Subcutaneous adipose tissue (tissue), 4 donors: Measurements from ENCODE around the gene IL1A. TPM values are rescaled to one million over a fixed set of nuclear protein-coding genes. Genes with fewer than 3 reads are reported as not detected.

Source experiments
- total RNA-seq, 4 donors: library from RNA; depleted of rRNA; stranded (reverse); fragments of >200 nt; gene quantifications; one replicate each; pipeline ENCODE4 v1.1.0, GENCODE V29; 2016
- TF ChIP-seq, protein P1 (sequence below): fragments of 450-650 bp; IDR thresholded peaks from one replicate; pipeline ENCODE4 v1.5.1; 2016; ENCODE audit warnings: low read depth, mild to moderate bottlenecking, control low read depth, antibody characterized with exemption, moderate library complexity

Gene IL1A
- total RNA-seq, 4 donors from 2014 or later, result not detected

DNA sequence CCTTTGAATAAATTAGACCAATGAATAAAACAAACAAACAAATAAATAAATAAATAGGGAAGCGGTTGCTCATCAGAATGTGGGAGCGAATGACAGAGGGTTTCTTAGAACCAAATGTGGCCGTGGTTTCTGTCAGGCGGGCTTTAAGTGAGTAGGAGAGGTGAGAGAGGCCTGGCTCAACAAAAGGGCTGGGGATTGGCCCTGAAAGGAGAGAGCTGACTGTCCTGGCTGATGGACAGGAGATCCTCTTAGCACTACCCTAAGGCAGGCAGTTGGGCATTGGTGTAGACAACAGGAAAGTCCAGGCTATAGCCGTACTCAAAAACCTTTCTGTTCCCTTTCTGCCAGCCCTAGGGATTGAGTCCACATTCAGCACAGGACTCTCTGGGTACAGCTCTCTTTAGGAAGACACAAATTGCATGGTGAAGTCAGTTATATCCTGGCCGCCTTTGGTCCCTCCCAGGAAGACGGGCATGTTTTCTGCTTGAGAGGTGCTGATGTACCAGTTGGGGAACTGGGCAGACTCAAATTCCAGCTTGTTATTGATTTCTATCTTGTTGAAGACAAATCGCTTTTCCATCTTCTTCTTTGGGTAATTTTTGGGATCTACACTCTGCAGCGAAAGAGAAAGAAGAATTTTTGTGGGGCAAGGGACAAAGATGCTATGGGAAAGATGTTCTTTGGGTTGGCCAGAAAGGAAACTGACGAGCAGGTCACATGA, 45.8 kb upstream of the IL1A start:
- TF ChIP-seq, protein P1, sequence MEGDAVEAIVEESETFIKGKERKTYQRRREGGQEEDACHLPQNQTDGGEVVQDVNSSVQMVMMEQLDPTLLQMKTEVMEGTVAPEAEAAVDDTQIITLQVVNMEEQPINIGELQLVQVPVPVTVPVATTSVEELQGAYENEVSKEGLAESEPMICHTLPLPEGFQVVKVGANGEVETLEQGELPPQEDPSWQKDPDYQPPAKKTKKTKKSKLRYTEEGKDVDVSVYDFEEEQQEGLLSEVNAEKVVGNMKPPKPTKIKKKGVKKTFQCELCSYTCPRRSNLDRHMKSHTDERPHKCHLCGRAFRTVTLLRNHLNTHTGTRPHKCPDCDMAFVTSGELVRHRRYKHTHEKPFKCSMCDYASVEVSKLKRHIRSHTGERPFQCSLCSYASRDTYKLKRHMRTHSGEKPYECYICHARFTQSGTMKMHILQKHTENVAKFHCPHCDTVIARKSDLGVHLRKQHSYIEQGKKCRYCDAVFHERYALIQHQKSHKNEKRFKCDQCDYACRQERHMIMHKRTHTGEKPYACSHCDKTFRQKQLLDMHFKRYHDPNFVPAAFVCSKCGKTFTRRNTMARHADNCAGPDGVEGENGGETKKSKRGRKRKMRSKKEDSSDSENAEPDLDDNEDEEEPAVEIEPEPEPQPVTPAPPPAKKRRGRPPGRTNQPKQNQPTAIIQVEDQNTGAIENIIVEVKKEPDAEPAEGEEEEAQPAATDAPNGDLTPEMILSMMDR, result no peak

DNA sequence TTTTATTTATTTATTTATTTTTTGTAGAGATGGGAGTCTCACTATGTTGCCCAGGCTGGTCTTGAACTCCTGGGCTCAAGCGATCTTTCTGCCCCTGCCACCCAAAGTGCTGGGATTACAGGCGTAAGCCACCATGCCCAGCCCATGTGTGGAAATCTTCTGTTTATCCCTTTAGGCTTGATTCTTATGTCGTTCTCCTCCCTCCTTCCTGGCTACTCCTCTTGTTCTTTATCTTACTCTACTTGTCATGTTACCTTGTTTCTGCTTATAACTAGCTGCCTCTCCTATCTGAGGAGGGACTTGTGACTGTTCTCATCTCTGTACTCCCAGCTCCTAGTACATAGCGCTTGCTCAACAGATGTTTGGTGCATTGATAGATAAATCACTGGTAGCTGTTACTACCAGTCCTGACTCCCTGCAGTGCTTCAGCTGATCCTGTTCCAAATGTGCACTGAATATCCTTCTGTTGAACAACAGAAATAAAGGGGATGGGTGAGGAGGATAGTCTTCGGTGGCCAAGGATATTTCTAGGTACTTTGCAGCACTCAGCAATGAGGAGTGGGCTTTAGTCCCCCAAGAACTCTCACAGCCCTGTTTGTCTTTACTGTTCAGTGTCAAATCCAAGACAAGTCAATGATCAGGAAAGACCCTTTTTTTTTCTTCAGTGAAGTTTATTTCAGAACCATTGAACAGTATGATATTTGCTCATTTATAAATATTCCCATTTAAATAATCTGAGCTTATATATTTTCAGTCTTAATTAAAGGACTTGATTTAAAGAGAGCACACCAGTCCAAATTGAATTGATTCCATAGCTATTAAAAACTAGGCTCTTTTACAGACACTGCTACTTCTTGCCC, 45.0 kb upstream of the IL1A start:
- TF ChIP-seq, protein P1, result no peak

DNA sequence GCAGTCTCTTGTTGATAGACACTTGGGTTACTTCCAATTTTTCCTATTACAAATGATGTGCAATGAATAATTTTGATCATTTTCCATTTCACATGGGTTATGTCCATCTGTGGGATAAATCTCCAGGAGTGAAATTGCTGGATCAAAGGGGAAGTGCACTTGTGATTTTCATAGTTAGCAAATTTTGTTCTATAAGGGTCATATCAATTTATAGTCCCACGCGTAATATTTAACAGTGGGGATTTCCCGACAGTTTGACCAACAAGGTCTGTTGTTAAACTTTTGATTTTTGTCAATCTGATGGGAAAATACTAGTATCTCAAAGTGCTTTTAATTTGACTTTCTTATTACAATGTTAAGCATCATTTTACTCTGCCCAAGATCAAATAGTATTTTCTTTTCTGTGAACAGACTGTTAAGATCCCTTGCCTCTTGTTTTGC, 44.0 kb upstream of the IL1A start:
- TF ChIP-seq, protein P1, result no peak

- TF ChIP-seq, protein P1, result no peak
Observed at GRCh38 chr2:112827604-112828185, 43.4 kb upstream of the IL1A start.

- TF ChIP-seq, protein P1, result no peak
Observed at GRCh38 chr2:112827009-112827408, 42.7 kb upstream of the IL1A start.

DNA sequence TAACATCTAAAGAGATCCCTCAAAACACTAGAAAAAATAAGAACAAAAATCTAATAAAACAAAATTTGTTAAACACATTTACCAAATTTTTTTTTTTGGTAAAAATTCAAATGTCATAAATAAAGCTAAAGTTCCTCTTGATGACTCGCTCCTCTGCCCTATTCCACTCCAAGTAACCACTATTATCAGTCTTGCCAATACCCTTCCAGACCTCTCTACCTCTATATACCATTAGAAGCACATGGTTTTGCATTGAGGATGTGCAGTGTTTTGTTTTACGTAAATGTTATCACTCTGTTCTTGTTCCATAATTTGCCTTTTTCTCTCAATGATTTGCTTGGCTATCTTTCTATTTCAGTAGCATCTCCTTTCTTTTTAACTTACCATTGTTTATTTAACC, 41.4 kb upstream of the IL1A start:
- TF ChIP-seq, protein P1, result no peak

DNA sequence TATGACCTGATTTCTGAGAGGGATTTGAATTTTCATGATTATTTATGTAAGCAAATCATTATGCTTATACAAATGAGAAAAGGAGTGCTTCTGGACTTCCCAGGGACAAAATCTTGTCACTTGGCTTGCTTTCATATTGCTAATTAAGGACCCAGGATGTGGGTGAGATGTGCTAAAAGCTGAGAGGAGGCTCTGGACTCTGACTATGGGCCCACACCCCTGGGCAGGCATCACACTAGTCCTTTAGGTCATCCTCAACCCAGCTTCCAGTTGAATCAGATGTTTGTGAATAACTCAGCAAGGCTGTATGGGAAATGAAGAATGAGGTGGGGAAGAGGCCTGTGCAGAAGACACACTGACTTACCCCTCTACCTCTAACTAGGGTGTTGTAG, 40.4 kb upstream of the IL1A start:
- TF ChIP-seq, protein P1, result no peak
